HG02571 (cell line): ENCODE results near the gene ATG9A.

Experiments used
- ATAC-seq: cut with Tn5 transposase; IDR thresholded peaks from one replicate; pipeline ENCODE4 v1.9.1; 2021; ENCODE audit warnings: mild to moderate bottlenecking, moderate library complexity; ENCODE audit not compliant: unreplicated experiment

Gene ATG9A

DNA sequence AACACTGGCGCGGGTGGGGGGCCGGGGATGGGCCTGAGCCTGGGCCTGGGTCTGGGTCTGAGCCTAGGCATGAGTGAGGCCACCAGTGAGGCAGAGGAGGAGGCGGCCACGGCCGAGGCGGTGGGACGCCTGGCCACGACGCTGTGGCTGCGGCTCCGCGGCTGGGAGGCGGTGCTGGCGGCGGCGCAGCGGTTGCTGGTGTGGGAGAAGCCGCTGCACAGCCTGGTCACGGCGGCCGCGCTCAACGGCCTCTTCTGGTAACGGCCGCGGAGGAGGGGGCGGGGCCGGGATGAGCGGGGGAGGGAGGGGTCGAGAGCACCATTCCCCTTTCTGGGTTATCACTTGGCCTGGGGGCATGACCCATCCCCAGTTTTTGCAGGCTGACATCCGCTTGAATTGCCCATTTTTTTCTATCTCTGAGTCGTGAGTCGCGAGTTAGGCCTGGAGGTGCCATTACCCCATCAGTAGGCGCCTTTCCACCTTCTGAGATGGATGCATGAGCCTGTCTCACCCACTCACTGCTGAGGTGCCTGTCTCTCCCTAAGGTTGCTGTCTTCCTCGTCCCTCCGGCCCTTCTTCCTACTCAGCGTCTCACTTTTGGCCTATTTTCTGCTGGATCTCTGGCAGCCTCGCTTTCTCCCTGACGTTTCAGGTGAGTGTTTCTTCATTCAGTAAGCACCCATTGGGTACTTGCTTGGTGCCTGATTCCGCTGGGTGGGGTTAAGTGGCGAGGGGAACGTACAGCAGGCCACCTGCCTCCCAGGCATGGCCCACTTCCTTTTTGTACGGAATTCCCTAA lies 50.9 kb downstream of the ATG9A start:
- peak; percentile 13 for ATAC-seq

DNA sequence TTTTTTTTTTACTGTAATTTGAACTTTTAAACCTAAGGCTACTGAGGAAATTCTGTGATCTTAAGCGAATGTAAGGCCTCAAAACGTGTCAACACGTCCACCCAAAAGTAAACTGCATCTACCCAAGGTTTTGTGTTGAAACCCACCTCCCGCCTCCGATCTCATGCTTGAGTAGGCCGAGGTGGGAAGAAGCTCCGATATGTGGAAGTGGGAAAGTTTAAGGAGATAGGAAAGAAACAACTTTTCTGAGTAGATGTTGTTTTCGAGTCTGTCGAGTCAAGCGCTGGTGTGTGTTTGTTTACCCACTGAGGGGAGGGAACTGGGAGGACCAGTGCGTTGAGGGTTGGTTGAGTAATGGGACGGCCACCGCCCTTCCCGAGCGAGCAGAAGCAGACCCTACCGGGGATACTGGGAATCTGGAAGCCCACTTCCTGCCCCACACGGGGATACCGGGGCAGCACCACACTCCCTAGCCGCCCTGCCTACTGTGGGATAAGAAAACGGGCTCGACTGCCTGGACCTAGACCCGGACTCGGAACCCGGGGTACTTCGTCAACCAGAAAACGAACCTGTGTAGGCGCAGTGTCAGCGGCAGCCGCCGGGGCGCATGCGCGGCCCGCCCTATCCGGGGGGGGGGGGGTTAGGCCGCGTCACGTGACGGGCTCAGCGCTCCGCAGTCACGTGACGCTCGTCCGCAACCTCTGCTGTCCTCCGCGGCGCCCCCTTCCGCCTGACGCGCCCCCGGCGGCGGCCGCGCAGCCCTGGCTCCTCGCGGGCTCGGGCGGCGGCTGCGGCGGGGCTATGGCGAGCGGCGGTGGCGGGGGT lies 51.7 kb downstream of the ATG9A start, which contains the start of gene RETREG2:
RETREG2 (plus strand) TSS at position 724 of the 825 bp plus-strand sequence; CDS start at position 802, 78 bp downstream.
- peak; percentile 39 for ATAC-seq

DNA sequence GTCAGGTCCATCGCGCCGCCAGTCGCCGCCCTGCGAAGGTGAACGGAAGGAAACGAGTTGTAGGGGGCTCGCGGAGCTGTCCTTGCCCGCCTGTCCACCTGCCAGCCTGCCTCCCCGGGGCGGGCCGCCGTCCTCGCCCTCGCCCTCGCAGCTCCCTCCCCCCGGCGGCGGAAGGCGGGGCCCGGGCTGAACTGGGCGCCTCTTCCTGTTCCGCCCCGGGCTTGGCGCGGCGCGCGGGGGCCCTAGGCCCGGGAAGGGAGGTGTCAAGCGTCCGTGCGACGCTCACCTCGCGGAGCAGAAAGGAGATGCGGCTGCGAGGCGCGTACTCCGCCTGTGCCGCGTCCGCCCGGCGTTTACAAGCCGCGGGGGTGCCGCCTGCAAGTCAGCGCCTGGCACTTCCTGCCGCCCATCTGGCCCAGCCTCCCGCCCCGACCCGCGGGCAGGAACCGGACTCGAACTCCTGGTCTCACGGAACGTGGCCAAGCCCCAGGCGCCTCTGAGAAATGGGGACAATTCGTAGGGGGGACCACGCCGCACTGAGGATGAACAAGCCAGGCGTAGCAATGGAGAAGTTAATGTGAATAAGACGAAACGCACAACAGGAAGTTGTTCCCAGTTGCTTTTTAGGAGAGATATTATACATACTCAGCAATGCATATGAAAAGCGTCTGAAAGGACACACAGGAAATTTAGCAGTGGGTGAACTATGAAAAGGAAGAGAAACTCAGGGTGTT lies 52.5 kb downstream of the ATG9A start, which contains the start of gene CNPPD1:
CNPPD1 (minus strand) TSS at position 108 of the 734 bp plus-strand sequence; CDS start at position 11, 97 bp downstream.
- ATAC-seq = peak; percentile 62

DNA sequence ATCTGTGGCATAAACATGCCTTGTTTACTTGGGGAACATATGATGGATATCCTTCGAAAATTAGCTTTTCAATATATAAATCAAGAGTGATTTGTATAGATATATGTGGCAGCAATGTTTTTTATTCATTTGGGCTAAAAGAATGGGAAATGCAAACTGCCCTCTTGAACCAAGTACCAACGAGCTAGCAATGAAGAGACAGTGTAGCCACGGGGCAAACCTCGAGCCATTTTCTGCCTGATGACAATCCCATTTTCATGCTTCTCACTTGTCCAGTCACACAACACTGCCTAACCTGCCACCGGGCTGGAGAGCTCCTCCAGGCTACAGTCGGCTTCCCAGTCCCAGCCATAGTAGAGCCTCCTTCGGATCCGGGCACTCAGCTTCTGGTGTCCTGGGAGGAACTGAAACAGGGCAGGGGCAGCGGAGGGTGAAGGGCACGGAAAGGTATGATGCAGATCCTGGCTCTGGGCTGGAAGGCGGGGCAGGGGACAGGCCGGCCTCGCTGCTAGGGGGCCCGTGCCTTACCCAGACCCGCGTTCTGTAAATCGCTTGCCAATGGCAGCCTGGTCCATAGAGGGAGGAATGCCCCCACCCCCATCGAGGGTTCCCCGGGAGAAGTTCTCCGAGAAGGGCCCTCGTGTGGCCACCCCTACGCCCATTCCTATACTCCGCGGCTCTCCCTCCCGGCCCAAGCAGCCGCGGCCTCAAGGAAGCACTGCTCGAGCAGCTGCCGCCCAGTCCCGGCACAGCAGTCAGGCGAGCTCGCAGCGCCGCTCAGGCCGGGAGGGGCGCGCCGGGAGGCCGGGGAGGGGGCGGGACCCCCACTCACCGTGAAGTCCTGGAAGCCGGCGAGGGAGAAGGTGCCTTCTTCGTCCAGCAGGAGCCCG lies 53.3 kb downstream of the ATG9A start:
- peak; percentile 17 for ATAC-seq

DNA sequence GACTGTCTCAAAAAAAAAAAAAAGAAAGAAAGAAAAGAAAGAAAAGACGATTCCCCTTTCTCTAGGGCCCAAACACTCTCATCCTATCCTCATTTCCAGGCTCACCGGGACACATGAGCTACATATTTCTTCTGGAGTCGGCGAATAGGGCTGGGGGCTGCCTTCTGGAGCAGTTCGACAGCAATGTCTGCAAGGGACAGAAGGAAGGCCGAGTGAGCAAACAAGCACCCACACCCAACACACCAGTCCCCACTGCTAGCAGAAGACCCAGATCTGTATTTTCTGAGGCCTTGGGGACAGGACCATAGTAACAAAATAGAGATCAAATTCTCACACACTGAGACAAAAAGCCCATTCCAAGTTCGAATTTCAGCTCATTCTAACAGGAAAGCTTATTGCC lies 54.0 kb downstream of the ATG9A start:
- no peak for ATAC-seq

DNA sequence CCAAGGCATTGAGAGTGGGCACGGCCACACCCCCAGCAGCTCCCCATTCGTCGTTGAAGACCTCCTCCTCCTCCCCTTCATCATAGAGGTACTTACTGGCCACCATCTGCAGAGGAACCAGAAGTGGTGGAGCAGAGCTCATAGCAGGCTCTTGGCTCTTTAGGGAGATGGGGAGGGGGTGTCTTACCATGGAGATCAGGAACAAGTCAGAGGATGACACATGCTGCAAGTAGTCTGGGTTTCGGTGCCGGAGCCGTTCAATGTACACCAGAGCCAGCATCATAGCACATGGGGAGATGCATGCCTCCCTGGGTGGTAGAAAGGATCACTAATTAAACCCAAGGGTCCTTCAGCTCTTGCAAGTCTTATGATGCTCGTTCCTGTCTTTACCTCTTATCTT lies 54.6 kb downstream of the ATG9A start:
- no peak for ATAC-seq

DNA sequence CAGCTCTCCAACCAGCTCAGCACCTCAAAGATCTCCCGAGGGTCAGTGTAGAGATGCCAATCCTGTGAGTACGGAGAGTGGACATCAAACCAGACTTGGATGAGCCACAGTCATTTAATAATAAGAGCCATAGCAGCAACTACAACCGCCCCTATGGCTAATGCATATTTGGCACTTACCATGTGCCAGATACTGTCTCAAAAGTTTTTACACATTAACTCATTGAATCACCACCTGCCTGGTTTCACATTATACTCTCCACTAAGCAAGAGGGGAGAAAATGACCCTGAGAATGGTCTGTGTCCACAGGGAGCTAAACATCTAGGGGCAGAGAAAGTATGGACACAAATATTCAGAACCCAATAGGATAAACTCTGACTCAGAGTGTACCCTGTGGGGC lies 55.3 kb downstream of the ATG9A start:
- no peak for ATAC-seq

DNA sequence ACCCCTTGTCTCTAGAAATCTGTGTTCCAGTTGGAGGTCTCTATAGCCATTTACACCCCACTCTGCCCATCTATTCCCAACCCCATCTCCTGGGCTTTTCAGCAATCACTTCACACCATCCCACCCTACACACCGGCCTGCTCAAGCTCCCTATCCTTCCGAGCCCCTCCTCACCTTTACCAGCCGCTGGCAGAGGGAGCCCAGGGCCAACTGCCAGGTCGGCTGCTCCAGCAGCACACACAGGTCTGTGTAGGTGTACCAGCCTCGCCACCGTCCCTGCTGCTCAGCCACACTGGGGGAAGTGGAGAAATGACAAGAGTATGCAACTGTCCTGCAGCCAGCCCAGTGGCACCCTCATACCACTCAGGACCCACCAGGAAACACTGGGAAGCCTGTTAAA lies 56.3 kb downstream of the ATG9A start:
- ATAC-seq = no peak

DNA sequence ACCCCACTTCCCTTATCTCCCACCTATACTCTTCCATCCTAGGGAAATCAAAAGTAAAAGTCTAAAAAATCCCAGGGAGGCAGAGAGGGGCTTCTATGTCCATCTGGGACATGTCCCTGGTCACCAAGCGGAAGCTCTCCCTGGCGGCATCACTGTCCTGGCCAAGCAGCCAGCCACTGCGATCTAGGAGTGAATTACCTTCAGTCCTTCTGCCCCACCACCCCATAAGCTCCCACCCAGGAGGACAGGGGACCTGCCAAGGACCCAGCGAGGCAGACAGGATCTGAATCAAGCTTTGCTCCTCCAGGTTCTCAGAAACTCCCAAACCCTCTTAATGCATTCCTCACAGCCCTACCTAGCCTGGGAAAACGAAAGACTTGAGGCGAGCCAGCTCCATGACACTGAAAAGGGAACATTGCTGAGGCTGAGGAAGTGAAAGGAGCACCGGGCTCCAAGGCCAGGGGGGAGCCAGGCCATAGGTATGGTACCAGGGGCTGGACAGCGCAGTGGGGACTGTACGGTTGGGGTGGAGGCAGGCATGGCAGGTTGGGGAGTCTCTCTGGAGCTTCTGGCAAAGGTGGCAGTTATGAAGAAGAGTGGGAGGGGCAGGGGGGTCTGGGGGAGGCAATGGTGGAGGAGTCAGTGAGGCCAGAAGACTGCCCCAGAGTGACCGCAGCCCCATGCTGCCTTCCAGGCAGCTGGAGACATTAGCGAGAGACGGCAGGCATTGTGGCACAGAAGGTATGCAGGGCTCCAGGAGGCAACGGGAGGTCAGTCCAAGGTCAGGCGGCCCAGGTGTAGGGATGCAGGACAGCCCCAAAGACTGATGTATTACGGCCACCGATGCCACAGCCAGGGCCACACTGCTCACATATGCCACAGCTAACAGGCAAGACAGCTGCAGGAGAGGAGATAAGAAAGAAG lies 56.9 kb downstream of the ATG9A start:
- no peak for ATAC-seq

DNA sequence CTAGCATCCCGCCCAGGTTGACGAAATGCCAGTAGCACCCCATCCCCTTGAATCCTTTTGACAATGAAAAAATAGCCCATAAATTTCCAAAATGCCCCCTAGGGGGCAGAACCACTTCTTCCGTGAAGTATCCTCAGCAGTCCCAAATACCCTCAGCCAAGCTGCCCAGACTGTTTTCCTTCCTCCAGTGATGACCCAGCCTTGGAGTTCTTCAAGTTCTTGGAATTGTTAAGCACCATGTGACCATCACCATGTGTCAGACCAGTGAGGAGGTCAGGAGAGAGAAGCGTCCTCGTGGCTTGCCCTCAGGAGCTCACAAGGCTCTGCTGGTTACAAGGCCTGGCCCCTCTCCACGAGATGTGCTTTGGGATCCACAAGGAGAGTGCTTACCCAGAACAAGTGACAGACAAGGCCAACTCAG lies 58.2 kb downstream of the ATG9A start:
- no peak for ATAC-seq

DNA sequence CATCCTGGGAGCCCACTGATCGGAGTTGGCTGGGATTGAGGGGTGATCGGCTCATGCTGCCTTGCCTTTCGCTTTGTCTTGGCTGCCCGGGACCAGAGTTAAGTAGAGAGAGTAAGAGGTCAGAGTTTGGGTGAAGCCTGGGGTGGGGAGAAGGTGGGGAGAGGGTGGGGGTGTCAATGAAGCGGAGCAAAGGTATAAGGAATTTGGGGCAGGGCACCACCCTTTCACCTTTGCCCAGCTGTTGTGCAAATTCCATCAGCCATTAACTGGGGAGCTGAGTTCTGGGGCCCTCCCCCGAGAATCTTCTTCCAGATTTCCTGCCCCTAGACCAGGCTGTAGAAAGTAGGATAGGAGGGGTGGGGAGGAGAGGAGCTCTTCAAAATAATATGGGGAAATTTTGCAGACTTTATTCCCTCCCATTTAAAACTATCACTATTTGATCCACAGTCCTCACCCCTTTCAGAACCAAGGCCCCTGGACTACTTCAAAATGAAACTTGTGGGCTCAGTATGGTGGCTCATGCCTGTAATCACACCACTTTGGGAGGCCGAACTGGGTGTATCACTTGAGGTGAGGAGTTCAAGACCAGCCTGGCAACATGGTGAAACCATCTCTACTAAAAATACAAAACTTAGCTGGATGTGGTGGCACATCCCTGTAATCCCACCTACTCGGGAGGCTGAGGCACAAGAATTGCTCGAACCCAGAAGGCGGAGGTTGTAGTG lies 59.3 kb downstream of the ATG9A start, which contains the start of gene SLC23A3:
SLC23A3 (minus strand) TSS at position 100 of the 725 bp plus-strand sequence; CDS start at position 55, 45 bp downstream.
- ATAC-seq = no peak
